ENCODE measurements around the gene MAGEA8. TPM values are rescaled to one million over a fixed set of nuclear protein-coding genes. Genes with fewer than 3 reads are reported as not detected.

The MAGEA8 gene
- total and polyA plus RNA-seq, 2 experiments from 2014 or later, result not detected

- ATAC-seq (peak; percentile 63), DNase-seq (ENCODE audit: low spot score) (peak; percentile 29)
- TF ChIP-seq STAT1 (IDR thresholded peaks at IDR 0.05; ENCODE audit: unreplicated experiment), result no peak
- no peak for TF ChIP-seq JUNB (IDR thresholded peaks at IDR 0.05; ENCODE audit: unreplicated experiment)
- TF ChIP-seq ZNF462 (CRISPR knock-in tag; IDR thresholded peaks at IDR 0.05), result no peak
- TF ChIP-seq ZNF331 (CRISPR knock-in tag; IDR thresholded peaks at IDR 0.05; ENCODE audit: low read depth), result no peak
- TF ChIP-seq REST (IDR thresholded peaks at IDR 0.05; ENCODE audit: unreplicated experiment), result no peak
- no peak for TF ChIP-seq CREB1 (CRISPR knock-in tag; IDR thresholded peaks at IDR 0.05; ENCODE audit: low read depth)
- no peak for TF ChIP-seq NANOG (IDR thresholded peaks at IDR 0.05; ENCODE audit: borderline replicate concordance)
- TF ChIP-seq CTCF (conservative IDR thresholded peaks at IDR 0.05; ENCODE audit: low read depth in 2 of 2), result no peak
- no peak for TF ChIP-seq EZH2phosphoT487 (IDR thresholded peaks at IDR 0.05; ENCODE audit: unreplicated experiment)
- no peak for TF ChIP-seq EZH2 (IDR thresholded peaks at IDR 0.05; ENCODE audit: low read depth, unreplicated experiment)
- TF ChIP-seq ETS1 (IDR thresholded peaks at IDR 0.05), result no peak
- Mint-ChIP-seq H3K27me3 (ENCODE audit: insufficient read depth, low read depth, poor library complexity) (peaks cover 6% of the 10 kb centered on the region), H3K9me3 (peaks cover 20% of the 10 kb centered on the region), H3K36me3 (ENCODE audit: low read depth) (peaks cover 19% of the 10 kb centered on the region), H3K27ac (no peak overlapping the region), H3K4me3 (no peak overlapping the region), H3K4me1 (peaks cover 35% of the 10 kb centered on the region)
- H4K20me1 ChIP-seq (replicated peaks; ENCODE audit: insufficient read depth), result no peaks in the 10 kb centered on the region
- no peaks in the 10 kb centered on the region for H3K79me2 ChIP-seq (replicated peaks; ENCODE audit: insufficient read depth)
- peak overlapping the region; percentile 18; the same call in 1 of the 2 replicates for H3K27ac ChIP-seq (ENCODE audit: low read depth)
- peak overlapping the region; percentile 42 for H3K4me3 ChIP-seq
- no peaks in the 10 kb centered on the region for H3K9me2 ChIP-seq (ENCODE audit: insufficient read depth)
- no peaks in the 10 kb centered on the region for H3K36me3 ChIP-seq (ENCODE audit: insufficient read depth)
- no peak overlapping the region for H2AFZ ChIP-seq
- peak overlapping the region; percentile 68 for H3K4me2 ChIP-seq
- peaks cover 34% of the 10 kb centered on the region for H3K4me1 ChIP-seq (ENCODE audit: insufficient read depth)
- no peaks in the 10 kb centered on the region for H3K27me3 ChIP-seq (ENCODE audit: insufficient read depth)
- H3F3A ChIP-seq (replicated peaks; ENCODE audit: low read depth), result no peaks in the 10 kb centered on the region
These were observed 43.8 kb upstream of the MAGEA8 start for GRCh38 chrX:149837167-149837566.

Data from GM23338 (cell line).